NCI-H2107 treated with DMSO at 0.1 percent for 48 hours (cell line): ENCODE results near the gene PIEZO2.
A peak's percentile ranks its signal among the peaks of the same experiment; 100 is the strongest.
"Not testable (repeated sequence)": the region's sequence is repeated elsewhere in the genome, so short reads cannot be mapped to it uniquely, and the experiment has no call there.

Experiments
- DNase-seq: peaks from one replicate; lab custom pipeline; 2025; ENCODE audit not compliant: unreplicated experiment; lab: John Stamatoyannopoulos, UW

The PIEZO2 gene

DNA sequence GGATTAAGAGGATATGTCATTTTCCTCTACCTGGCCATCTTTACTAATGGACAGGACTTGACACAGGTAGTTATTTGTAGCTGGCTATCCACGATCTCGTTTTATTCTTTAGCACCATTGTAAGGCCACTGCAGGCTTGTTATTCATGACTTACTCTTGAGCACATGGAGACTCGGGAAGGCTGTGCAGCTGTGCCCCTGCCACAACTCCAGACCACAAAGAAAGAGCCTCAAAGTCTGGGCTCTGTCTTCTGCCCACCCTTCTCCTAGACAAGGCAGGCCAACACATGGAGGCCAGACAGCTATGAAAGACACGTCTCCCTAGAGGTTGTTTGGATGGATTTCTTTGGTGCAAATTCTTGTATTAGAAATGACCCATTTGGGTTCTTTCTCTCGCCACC is 489.8 kb downstream of the PIEZO2 start:
- no peak for DNase-seq

- no peak for DNase-seq
These were observed 490.4 kb downstream of the PIEZO2 start for GRCh38 chr18:10659000-10659399.

- not testable (repeated sequence) for DNase-seq
These were observed 505.4 kb downstream of the PIEZO2 start for GRCh38 chr18:10644003-10644402.

GRCh38 chr18:10642915-10643524 is 506.3 kb downstream of the PIEZO2 start:
- not testable (repeated sequence) for DNase-seq

GRCh38 chr18:10638539-10638885 is 510.9 kb downstream of the PIEZO2 start:
- DNase-seq = not testable (repeated sequence)

DNA sequence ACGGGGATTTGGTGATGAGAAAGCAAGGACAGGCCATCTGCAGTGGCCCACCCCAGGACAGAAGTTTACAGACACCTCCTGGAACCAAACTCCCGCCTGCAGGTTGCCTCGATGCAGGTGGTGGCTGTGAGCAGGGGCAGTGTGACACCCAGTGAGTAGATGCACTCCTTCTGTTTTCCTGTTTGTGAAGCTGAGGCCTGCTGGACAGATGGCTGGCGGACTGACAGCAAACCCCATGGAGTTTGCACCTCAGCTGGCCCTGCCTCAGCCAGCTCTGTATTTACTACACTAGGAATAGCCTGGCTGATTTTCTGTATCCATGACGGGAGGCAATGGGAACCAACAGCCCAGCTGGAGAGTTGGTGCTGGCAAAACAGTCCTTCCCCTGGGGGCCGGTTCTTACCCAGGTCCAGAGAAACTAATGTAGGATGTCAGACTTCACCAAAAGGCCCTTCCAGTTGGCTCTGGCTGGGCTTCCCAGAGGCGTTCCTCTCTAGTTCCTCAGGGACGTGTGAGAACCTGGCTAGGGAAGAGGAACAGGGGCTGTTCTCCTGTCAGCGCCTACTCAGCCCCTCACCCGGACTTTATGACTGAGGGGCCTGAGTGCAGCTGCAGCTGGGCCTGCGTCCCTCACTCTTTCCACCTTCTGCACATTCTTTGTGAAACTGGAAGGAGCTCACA is 511.4 kb downstream of the PIEZO2 start:
- not testable (repeated sequence) for DNase-seq

DNA sequence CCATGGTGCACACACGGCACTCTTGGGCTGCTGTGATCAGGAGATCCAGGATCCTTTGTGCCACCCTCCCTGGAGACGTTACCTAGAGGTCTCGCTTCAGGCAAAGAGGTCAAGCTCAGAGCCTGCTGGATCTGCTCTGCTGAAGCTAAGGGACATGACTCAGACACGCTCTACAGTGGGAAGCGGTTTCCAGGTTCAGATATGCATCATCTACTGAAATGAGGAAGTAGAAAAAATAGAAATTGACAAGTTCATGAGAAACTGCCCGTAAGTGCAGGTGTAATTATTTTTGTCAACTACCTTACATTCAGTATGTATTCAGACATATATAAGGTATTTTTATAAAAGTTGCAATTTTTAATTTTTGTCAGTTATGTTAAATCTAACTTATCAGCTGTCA is 520.3 kb downstream of the PIEZO2 start:
- DNase-seq = not testable (repeated sequence)

GRCh38 chr18:10626606-10627213 is 522.7 kb downstream of the PIEZO2 start:
- DNase-seq = not testable (repeated sequence)

DNA sequence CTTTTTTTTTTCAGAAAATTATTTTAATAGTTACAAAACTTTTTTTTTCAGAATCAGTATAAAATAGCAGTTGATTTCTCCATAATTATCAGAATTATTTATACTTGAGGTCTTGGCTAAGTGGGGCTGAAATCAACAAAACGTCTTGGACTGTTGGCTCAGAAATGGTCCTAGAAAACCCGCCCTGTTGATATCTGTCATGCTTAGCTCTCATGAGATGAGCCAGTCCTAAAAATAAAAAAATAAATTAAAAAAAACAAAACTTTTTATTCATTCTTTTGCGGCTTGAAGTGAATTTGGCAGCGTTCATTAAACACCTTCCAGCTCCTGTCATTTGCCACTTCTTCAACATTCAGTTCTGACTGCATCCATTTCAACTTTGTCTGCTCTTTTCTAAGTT is 525.8 kb downstream of the PIEZO2 start:
- not testable (repeated sequence) for DNase-seq

DNA sequence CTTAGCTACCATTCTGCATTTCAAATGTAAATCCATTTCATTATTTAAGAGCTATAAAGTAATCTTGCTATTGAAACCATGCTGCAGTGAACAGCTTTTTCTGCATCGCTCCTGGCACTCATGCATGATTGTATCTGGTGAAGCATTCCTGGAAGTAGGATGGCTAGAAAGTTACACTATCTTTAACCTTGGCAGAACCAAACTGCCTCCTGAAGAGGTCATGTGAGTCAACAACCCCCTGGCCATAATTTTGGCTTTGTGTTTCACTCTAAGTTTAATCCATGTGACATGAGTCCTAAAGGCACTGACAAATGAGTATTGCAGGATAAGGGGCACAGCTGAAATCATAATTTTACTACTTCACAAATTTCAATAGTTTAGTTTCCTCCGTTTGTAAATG is 526.4 kb downstream of the PIEZO2 start:
- DNase-seq = not testable (repeated sequence)

DNA sequence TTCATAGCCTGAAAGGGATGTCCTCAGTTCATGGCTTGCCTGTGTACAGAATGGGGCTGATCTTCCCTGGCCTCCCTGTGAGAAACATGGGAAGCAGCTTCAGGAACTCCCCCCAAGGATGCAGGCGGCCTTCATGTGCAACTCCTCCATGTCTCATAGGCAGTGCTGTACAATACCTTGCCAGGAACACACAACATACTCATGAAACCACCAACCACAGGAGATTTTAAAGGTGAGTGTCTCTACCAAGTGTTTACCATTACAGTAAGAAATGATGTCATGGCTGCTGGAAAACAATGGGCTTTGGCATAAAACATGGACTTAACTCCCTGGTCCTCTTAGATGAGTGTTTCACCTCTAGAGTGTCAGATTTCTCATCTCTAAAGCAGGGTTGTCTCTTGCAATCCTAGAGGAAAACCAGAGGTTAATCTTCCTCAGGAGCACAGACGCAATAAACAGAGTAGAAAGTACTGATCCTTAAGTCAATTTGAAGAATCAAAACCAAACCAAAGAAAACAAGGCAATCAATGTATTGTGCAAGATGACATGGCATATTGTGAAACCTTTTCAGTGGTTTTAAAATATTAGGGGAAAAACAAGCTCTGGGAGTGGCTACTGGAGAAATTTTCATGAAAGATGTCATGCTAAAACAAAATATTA is 528.6 kb downstream of the PIEZO2 start:
- peak; percentile 4 for DNase-seq
